GM03348 (cell line): ENCODE data around the gene SLC39A9.

Experiments used
- DNase-seq: peaks from one replicate; pipeline ENCODE4 v3.0.0; 2012; ENCODE audit warnings: low spot score

Gene SLC39A9

GRCh38 chr14:69424149-69424923 lies 25.8 kb downstream of the SLC39A9 start:
- DNase-seq = peak; percentile 6

- DNase-seq = no peak
Observed at GRCh38 chr14:69427596-69427995, 29.1 kb downstream of the SLC39A9 start.

GRCh38 chr14:69428289-69428998 lies 30.0 kb downstream of the SLC39A9 start:
- DNase-seq = no peak

GRCh38 chr14:69429643-69430042 lies 31.2 kb downstream of the SLC39A9 start:
- DNase-seq = no peak

GRCh38 chr14:69430306-69430939 lies 31.9 kb downstream of the SLC39A9 start:
- no peak for DNase-seq

- no peak for DNase-seq
Observed at GRCh38 chr14:69432364-69432763, 33.9 kb downstream of the SLC39A9 start.

GRCh38 chr14:69439521-69440270 lies 41.2 kb downstream of the SLC39A9 start:
- DNase-seq = no peak

- peak; percentile 24 for DNase-seq
Observed at GRCh38 chr14:69441948-69442347, 43.5 kb downstream of the SLC39A9 start.

- DNase-seq = no peak
Observed at GRCh38 chr14:69443296-69443805, 44.9 kb downstream of the SLC39A9 start.

- DNase-seq = no peak
Observed at GRCh38 chr14:69449216-69449615, 50.7 kb downstream of the SLC39A9 start.

- no peak for DNase-seq
Observed at GRCh38 chr14:69451941-69452340, 53.4 kb downstream of the SLC39A9 start.

- no peak for DNase-seq
Observed at GRCh38 chr14:69458350-69458749, 59.9 kb downstream of the SLC39A9 start.

- no peak for DNase-seq
Observed at GRCh38 chr14:69459122-69459521, 60.6 kb downstream of the SLC39A9 start.

- DNase-seq = peak; percentile 85
Observed at GRCh38 chr14:69460093-69460701, 61.7 kb downstream of the SLC39A9 start.

GRCh38 chr14:69464379-69464778 lies 65.9 kb downstream of the SLC39A9 start:
- DNase-seq = no peak

- no peak for DNase-seq
Observed at GRCh38 chr14:69464829-69465228, 66.3 kb downstream of the SLC39A9 start.

GRCh38 chr14:69468949-69469348 lies 70.5 kb downstream of the SLC39A9 start:
- no peak for DNase-seq

- DNase-seq = no peak
Observed at GRCh38 chr14:69471436-69471835, 72.9 kb downstream of the SLC39A9 start.

- DNase-seq = no peak
Observed at GRCh38 chr14:69471916-69472315, 73.4 kb downstream of the SLC39A9 start.

GRCh38 chr14:69473260-69473659 lies 74.8 kb downstream of the SLC39A9 start:
- DNase-seq = no peak

GRCh38 chr14:69473946-69474345 lies 75.5 kb downstream of the SLC39A9 start:
- no peak for DNase-seq
